T-helper 17 cell (primary cell): ENCODE data around the gene HIPK1. TPM values are rescaled to one million over a fixed set of nuclear protein-coding genes. Genes with fewer than 3 reads are reported as not detected.

ENCODE experiments used
- ATAC-seq: fragments of 150-1000 bp; cut with Tn5 transposase; 2 replicates; pipeline ENCODE4 v1.10.0; 2021; ENCODE audit warnings: mild to moderate bottlenecking, moderate library complexity
- DNase-seq, 3 donors: peaks; one replicate each; pipeline versions ENCODE4 v3.0.0 to v3.0.0-alpha.2; 2020 to 2021
- H3K9me3 ChIP-seq: one replicate; pipeline ENCODE4 v1.7.0; 2013; ENCODE audit warnings: low read length, mild to moderate bottlenecking; ENCODE audit not compliant: control insufficient read depth, poor library complexity, severe bottlenecking
- H3K27ac Mint-ChIP-seq: one replicate; pipeline ENCODE4 v1.8.0; 2022; ENCODE audit warnings: mild to moderate bottlenecking, moderate library complexity, mixed read lengths
- H3K27me3 Mint-ChIP-seq: one replicate; pipeline ENCODE4 v1.8.0; 2022; ENCODE audit warnings: mixed read lengths
- H3K36me3 Mint-ChIP-seq: one replicate; pipeline ENCODE4 v1.8.0; 2022; ENCODE audit warnings: low read depth, mixed read lengths
- H3K4me1 Mint-ChIP-seq: one replicate; pipeline ENCODE4 v1.8.0; 2022; ENCODE audit warnings: mild to moderate bottlenecking, mixed read lengths
- H3K4me3 Mint-ChIP-seq: one replicate; pipeline ENCODE4 v1.8.0; 2022; ENCODE audit warnings: mild to moderate bottlenecking, moderate library complexity, mixed read lengths
- total RNA-seq, 4 donors: library from RNA in 2 of 4; stranded (reverse) in 2 of 4; gene quantifications; one replicate each; pipeline ENCODE4 v1.2.3 and lab custom pipeline; 2022 to 2026

The HIPK1 gene
- total RNA-seq, 2 donors from 2014 or later, result 228 to 253 TPM

DNA sequence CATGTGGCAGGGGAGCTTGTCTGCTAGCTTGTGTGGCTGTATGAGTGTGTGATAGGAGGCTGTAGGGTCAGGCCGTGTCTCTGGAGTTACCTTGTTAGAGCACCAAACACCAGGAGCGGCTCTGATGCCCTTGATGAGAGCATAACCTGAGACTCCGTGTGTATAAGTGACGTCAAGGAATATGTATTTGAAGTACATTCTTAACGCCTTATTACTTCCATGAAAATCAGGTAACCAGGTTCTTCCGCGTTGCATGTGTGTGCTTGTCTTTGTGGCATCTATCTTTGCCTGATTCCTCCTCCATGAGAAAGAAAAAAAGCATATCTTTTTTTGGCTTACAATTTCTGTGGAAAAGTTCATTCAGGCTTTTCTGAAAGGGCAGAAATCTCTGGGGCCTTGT is 54.7 kb downstream of the HIPK1 start:
- no peaks in the 10 kb centered on the region for H3K27me3 Mint-ChIP-seq
- H3K27ac Mint-ChIP-seq, result no peak overlapping the region
- ATAC-seq, result no peak
- DNase-seq, result no peak
- H3K4me1 Mint-ChIP-seq, result peaks cover 12% of the 10 kb centered on the region
- no peaks in the 10 kb centered on the region for H3K9me3 ChIP-seq
- peaks cover 3% of the 10 kb centered on the region for H3K36me3 Mint-ChIP-seq
- no peak overlapping the region for H3K4me3 Mint-ChIP-seq

DNA sequence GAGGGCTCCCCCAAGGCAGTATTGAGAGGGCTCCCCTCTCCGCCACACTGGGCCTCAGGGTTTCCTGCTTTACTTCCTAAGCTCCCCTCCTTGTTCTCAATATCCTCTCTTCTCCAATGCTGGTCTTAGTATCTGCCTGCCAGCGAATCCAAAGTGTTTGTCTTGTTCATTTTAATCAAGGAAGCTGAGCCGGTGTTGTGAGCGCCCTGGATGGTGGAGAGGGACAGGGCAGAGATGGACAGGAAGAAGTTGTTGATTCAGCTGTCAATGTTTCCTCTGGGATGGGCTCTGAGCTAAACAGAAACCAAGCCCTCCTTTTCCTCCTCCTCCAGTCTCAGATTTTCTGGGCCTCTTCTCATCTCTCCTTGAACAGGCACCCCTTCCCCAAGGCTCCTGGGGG is 55.6 kb downstream of the HIPK1 start:
- DNase-seq (no peak), ATAC-seq (no peak)
- H3K9me3 ChIP-seq, result no peaks in the 10 kb centered on the region
- H3K4me1 Mint-ChIP-seq, result peaks cover 7% of the 10 kb centered on the region
- H3K36me3 Mint-ChIP-seq, result peaks cover 3% of the 10 kb centered on the region
- peak overlapping the region; percentile 41 for H3K27ac Mint-ChIP-seq
- H3K4me3 Mint-ChIP-seq, result no peak overlapping the region
- no peaks in the 10 kb centered on the region for H3K27me3 Mint-ChIP-seq

DNA sequence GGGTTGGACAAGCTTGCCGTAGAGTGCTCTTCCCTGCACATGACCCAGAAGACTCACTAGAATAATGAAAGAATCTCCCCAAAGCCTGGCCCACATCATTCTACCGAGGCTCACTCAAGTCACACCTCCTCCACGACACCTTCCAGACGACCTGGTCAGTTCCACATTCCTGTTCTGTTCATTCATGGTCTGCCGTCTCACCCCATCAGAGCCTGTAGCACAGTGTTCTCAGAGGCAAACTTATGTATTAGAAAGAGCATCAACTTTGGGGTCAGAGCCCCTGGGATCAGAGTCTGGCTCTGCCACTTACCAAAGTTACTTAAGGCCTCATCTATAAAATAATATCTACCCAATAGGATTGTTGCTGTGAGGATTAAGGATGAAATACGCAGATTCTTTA is 57.7 kb downstream of the HIPK1 start:
- Mint-ChIP-seq H3K27ac (no peak overlapping the region), H3K36me3 (peaks cover 3% of the 10 kb centered on the region), H3K27me3 (no peaks in the 10 kb centered on the region), H3K4me1 (peaks cover 4% of the 10 kb centered on the region), H3K4me3 (no peak overlapping the region)
- no peaks in the 10 kb centered on the region for H3K9me3 ChIP-seq
- no peak for ATAC-seq
- no peak for DNase-seq

DNA sequence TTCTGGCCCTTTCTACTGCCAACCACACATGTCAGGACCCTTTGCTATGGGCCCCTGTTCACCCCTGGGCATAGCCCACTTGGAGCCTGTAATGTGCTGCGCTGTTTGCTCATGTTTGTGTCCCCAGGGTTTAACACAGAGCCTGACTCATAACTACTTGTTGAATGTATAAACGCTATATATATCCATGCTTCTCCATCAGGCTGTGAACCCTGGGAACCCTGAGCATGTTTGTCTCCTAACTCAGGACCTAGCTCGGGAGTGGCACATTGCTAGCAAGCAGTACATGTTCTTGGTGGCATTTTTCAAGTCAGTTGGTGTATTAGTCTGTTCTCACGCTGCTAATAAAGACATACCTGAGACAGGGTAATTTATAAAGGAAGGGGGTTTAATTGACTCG is 58.1 kb downstream of the HIPK1 start:
- H3K4me1 Mint-ChIP-seq, result peaks cover 4% of the 10 kb centered on the region
- H3K36me3 Mint-ChIP-seq, result peaks cover 3% of the 10 kb centered on the region
- H3K4me3 Mint-ChIP-seq, result no peak overlapping the region
- ATAC-seq (no peak), DNase-seq (no peak)
- H3K27me3 Mint-ChIP-seq, result no peaks in the 10 kb centered on the region
- no peaks in the 10 kb centered on the region for H3K9me3 ChIP-seq
- H3K27ac Mint-ChIP-seq, result no peak overlapping the region

DNA sequence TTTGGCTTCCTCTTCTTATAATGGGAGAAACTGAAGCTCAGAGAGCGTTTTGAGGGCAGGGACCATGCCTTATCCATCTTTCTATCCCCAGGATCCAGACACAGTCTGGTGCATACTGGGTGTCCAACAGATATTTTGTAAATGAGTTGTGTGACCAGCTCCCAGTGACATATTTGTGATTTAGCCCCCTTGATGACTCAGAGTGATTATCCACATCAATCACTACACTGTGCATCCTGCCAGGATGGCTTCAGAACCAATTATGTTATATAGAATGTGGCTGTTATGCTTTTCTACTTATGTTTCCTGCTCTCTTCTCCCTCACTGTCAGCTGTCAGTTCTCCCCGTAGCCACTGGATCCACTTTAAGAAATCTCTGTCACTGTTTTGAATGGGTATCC is 61.4 kb downstream of the HIPK1 start:
- Mint-ChIP-seq H3K27me3 (no peaks in the 10 kb centered on the region), H3K27ac (no peak overlapping the region), H3K4me3 (no peak overlapping the region), H3K4me1 (no peaks in the 10 kb centered on the region), H3K36me3 (peaks cover 4% of the 10 kb centered on the region)
- ATAC-seq (no peak), DNase-seq (no peak)
- no peaks in the 10 kb centered on the region for H3K9me3 ChIP-seq

DNA sequence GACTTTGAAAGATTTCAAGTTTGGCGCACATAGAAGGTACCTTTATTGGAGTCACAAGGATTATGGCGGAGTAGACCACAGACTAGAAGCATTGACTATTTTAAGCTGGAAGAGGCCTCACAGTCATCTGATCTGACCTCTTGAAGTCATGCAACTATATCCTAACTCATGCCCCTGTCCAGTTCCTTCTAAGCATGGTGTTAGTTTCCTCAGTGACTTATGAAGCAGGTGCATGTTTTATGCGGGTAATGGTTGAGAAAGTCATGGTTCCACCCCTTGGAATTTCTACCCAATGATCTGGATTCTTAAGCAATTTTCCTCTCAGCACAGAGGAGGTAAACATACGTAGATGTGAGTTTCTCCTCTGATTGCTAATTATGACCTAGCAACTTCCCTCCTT is 61.8 kb downstream of the HIPK1 start:
- Mint-ChIP-seq H3K27me3 (no peaks in the 10 kb centered on the region), H3K36me3 (peaks cover 4% of the 10 kb centered on the region), H3K27ac (no peak overlapping the region), H3K4me1 (no peaks in the 10 kb centered on the region), H3K4me3 (no peak overlapping the region)
- no peak for DNase-seq
- no peaks in the 10 kb centered on the region for H3K9me3 ChIP-seq
- ATAC-seq, result no peak

DNA sequence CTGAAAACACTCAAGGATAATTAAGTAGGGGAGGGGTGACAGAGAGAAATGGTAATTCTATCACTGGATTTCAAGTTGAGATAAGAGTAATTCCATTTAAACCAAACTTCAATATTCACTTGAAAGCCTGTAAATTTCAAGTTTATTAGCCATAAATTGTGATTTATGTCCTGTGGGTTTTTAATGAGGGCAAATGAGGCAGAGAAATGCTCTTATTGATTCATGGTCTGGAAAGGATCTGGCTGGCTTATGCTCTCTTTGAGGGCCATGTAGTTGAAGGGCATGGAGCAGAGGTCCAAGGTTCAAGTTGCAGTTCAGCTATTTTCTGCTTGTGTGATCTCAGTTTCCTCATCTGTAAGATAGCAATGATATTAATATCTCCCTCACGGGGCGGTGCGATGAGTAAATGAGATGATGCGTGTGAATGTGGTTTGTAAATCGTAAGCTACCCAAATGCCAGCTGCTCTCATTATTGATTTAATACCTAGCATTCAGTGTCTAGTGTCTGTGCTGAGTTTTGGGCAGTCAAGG is 62.4 kb downstream of the HIPK1 start:
- Mint-ChIP-seq H3K27me3 (no peaks in the 10 kb centered on the region), H3K4me1 (no peaks in the 10 kb centered on the region), H3K27ac (no peak overlapping the region), H3K4me3 (no peak overlapping the region), H3K36me3 (peaks cover 4% of the 10 kb centered on the region)
- DNase-seq, result no peak
- no peak for ATAC-seq
- H3K9me3 ChIP-seq, result no peaks in the 10 kb centered on the region

DNA sequence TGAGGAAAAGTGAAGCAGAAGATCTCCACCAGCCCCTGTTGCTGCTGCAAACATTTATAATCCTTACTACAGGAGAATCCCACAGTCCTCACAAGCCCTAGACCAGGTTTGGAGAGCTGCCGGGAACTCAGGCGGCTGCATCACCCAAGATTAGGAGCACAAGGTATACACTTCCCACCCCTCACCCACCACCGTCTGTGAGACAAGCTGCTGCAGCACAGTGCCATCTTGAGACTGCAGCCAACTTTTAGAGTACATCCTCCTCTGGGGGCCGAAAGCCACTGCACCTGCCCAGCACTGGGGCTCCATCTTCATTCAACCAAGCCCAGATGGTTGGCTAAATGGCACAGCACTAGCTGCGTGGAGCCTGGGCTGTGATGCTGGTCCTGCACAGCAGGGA is 63.9 kb downstream of the HIPK1 start:
- H3K4me3 Mint-ChIP-seq, result no peak overlapping the region
- H3K27me3 Mint-ChIP-seq, result no peaks in the 10 kb centered on the region
- H3K9me3 ChIP-seq, result no peaks in the 10 kb centered on the region
- no peak overlapping the region for H3K27ac Mint-ChIP-seq
- peaks cover 2% of the 10 kb centered on the region for H3K36me3 Mint-ChIP-seq
- no peak for ATAC-seq
- H3K4me1 Mint-ChIP-seq, result no peaks in the 10 kb centered on the region
- DNase-seq, result no peak

DNA sequence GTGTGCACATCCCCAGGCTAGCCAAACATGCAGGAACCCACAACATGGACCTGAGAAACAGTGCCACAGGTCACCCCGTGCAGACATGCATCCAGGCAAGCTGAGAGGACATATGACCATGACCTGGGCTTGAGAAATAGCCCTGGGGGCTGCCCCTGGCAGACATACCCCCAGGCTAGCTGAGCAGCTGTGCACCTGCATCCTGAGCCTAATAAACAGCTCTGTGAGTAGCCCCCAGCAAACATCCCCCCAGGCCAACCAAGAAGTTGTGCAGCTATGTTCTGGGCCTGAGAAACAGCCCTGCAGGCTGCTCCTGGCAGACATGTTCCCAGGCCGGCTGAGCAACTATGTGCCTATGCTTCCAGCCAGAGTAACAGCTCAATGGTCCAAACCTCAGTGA is 64.6 kb downstream of the HIPK1 start:
- Mint-ChIP-seq H3K4me1 (peaks cover 6% of the 10 kb centered on the region), H3K4me3 (no peak overlapping the region), H3K27me3 (peaks cover 4% of the 10 kb centered on the region), H3K36me3 (peaks cover 2% of the 10 kb centered on the region), H3K27ac (no peak overlapping the region)
- DNase-seq, result no peak
- ATAC-seq, result no peak
- no peaks in the 10 kb centered on the region for H3K9me3 ChIP-seq

DNA sequence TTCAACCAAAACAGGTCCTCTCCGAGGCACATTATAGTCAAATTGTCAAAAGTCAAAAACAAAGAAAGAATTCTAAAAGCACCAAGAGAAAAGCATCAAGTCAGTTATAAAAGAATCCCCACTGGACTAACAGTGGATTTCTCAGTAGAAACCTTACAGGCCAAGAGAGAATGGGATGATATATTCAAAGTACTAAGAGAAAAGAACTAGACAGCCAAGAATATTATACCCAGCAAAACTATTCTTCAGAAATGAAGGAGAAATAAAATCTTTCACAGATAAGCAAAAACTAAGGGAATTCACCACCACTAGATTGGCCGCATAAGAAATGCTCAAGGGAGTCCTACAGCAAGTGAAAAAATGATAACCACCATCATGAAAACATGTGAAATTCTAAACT is 66.3 kb downstream of the HIPK1 start:
- no peaks in the 10 kb centered on the region for H3K9me3 ChIP-seq
- DNase-seq (no peak), ATAC-seq (no peak)
- no peak overlapping the region for H3K27ac Mint-ChIP-seq
- peaks cover 2% of the 10 kb centered on the region for H3K36me3 Mint-ChIP-seq
- H3K4me3 Mint-ChIP-seq, result no peak overlapping the region
- peaks cover 6% of the 10 kb centered on the region for H3K4me1 Mint-ChIP-seq
- peaks cover 10% of the 10 kb centered on the region for H3K27me3 Mint-ChIP-seq

DNA sequence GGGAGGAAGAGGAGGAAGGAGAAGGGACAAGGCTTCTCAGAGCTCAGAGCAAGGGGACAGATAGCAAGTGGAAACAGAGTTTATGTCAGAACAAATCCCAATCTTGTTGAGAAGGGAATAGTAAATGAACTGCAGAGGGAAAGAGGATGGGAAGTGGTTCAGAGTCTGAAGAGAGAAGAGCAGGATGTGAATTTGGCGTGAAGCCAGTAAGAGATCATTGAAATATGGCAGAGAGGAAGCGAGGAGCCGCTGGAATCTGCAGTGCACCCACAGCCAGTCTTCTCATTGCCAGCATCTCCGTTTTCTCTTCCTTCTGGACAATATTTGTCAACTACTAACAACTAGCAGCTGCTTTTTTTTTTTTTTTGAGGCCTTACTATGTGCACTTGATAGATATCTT is 69.2 kb downstream of the HIPK1 start:
- H3K9me3 ChIP-seq, result no peaks in the 10 kb centered on the region
- no peak for ATAC-seq
- H3K27ac Mint-ChIP-seq, result no peak overlapping the region
- H3K4me1 Mint-ChIP-seq, result peaks cover 6% of the 10 kb centered on the region
- H3K27me3 Mint-ChIP-seq, result peaks cover 21% of the 10 kb centered on the region
- H3K36me3 Mint-ChIP-seq, result peaks cover 2% of the 10 kb centered on the region
- DNase-seq, result no peak
- no peak overlapping the region for H3K4me3 Mint-ChIP-seq

DNA sequence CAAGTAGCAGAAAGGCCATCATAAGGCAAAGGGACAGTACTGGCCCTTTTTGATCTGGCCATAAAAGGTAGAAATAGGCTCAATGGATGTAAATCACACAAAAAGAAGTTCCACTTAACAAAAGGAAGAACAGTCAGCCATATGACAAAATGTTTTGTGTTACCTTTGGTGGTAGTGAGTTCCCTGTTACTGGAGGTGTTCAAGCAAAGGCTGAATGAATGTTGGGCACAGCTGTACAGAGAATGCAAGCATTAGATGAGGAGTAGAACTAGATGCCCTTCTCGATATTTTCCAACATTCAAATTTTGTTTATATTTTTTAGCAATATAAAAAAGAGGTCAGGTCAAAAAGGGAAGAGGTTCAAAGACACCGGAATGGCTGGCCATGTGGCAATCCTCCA is 70.1 kb downstream of the HIPK1 start:
- Mint-ChIP-seq H3K27ac (no peak overlapping the region), H3K4me1 (peaks cover 6% of the 10 kb centered on the region), H3K4me3 (no peak overlapping the region), H3K27me3 (peaks cover 30% of the 10 kb centered on the region), H3K36me3 (peaks cover 2% of the 10 kb centered on the region)
- H3K9me3 ChIP-seq, result no peaks in the 10 kb centered on the region
- no peak for ATAC-seq
- DNase-seq, result no peak

DNA sequence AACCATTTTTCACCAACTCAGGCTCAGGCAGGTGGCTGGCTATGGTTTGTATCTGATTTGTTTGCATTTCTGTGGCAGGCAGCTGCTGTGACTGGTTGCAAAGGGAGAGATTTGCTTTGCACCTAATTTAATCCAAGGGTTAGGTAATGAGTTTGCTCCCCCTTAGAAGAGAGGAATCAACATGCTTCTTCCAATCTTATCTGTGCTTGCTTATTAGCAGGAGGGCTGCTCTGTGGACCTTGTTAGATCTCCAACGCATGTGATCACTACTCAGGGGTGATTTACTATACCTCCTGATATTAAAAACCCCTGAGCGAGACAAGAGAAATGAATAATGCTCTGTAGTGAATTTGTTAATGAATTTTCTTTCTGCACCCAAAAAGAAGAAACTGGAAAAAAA is 70.7 kb downstream of the HIPK1 start:
- Mint-ChIP-seq H3K27me3 (peaks cover 33% of the 10 kb centered on the region), H3K27ac (no peak overlapping the region), H3K4me1 (peaks cover 6% of the 10 kb centered on the region), H3K4me3 (no peak overlapping the region), H3K36me3 (peaks cover 2% of the 10 kb centered on the region)
- no peak for ATAC-seq
- no peak for DNase-seq
- H3K9me3 ChIP-seq, result no peaks in the 10 kb centered on the region

DNA sequence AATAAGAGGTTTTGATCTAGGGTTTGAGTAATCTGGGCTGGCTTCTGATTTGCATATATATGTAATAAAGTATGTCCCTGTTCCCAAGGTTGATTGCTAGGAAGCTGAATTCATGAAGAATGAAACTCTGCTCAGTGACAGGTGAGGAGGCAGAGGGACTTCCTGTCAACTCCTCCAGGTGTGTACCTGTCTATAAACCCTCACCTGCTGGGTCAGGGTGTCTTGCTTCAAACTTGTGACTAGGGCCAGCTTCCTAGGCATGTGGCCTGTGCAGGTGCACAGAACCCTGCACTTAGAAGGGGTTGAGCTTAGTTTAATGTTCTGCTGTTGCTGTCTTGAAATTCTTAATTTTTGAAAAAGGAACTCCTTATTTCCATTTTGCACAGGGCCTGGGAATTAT is 71.3 kb downstream of the HIPK1 start:
- H3K9me3 ChIP-seq, result no peaks in the 10 kb centered on the region
- Mint-ChIP-seq H3K36me3 (peaks cover 2% of the 10 kb centered on the region), H3K27me3 (peaks cover 33% of the 10 kb centered on the region), H3K4me1 (peaks cover 6% of the 10 kb centered on the region), H3K4me3 (no peak overlapping the region), H3K27ac (no peak overlapping the region)
- ATAC-seq (no peak), DNase-seq (no peak)
